Stimulated activated effector memory CD8-positive, alpha-beta T cell treated with anti-CD3 and anti-CD28 coated beads, Interleukin-12 subunit alpha, Interleukin-12 subunit beta, amount 100 ng/mL, for 72 hours (primary cell): ENCODE data around the gene DUS2.
"Not testable (repeated sequence)": the region's sequence is repeated elsewhere in the genome, so short reads cannot be mapped to it uniquely, and the experiment has no call there.

ENCODE experiments used
- ATAC-seq: fragments of 150-1000 bp; cut with Tn5 transposase; 2 replicates; pipeline ENCODE4 v1.10.0; 2021
- DNase-seq, 2 donors: peaks; one replicate each; pipeline ENCODE4 v3.0.0; 2021 to 2022; ENCODE audit warnings: low spot score in 2 of 2
- H3K27ac Mint-ChIP-seq: one replicate; pipeline ENCODE4 v1.8.0; 2022; ENCODE audit warnings: mild to moderate bottlenecking, mixed read lengths
- H3K36me3 Mint-ChIP-seq: one replicate; pipeline ENCODE4 v1.8.0; 2022; ENCODE audit warnings: mild to moderate bottlenecking, mixed read lengths
- H3K4me1 Mint-ChIP-seq: one replicate; pipeline ENCODE4 v1.8.0; 2022; ENCODE audit warnings: mixed read lengths
- H3K4me3 Mint-ChIP-seq: one replicate; pipeline ENCODE4 v1.8.0; 2022; ENCODE audit warnings: mild to moderate bottlenecking, mixed read lengths
- H3K9me3 Mint-ChIP-seq: one replicate; pipeline ENCODE4 v1.8.0; 2022; ENCODE audit warnings: mixed read lengths

DUS2 gene

DNA sequence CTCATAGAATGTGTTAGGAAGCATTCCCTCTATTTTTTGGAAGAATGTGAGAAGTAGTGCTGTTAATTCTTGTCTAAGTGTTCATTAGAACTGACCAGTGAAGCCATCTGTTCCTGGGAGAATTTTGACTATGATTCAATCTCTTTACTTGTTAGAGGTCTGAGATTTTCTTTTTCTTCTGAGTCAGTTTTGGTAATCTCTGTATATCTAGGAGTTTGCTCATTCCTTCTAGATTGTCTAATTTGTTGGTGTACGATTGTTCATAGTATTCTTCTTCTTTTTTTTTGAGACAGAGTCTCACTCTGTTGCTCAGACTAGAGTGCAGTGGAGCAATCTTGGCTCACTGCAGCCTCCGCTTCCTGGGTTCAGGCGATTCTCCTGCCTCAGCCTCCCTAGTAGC lies 82.5 kb downstream of the DUS2 start:
- peak overlapping the region; percentile 11 for H3K4me3 Mint-ChIP-seq

DNA sequence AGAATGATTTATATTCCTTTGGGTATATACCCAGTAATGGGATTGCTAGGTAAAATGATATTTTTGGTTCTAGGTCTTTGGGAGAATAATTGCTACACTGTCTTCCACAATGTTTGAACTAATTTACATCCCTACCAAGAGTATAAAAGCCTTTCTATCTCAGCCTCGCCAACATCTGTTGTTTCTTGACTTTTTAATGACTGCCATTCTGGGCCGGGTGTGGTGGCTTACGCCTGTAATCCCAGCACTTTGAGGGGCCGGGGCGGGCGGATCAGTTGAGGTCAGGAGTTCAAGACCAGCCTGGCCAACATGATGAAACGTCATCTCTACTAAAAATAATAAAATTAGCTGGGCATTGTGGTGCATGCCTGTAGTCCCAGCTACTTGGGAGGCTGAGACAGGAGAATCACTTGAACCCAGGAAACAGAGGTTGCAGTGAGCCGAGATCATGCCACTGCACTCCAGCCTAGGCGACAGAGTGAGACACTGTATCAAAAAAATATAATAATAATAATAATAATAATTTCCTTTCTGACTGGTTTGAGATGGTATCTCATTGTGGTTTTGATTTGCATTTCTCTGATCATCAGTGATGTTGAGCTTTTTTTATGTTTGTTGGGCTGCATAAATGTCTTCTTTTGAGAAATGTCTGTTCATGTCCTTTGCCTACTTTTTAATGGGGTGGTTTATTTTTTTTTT lies 84.3 kb downstream of the DUS2 start:
- Mint-ChIP-seq H3K9me3 (peaks cover 24% of the 10 kb centered on the region), H3K4me1 (peaks cover 95% of the 10 kb centered on the region), H3K4me3 (peak overlapping the region; percentile 23), H3K36me3 (peaks cover 56% of the 10 kb centered on the region), H3K27ac (peak overlapping the region; percentile 45)
- DNase-seq, ATAC-seq: not testable (repeated sequence)

More for the DNA sequence above, 82.5 kb downstream of the DUS2 start:
- Mint-ChIP-seq H3K4me1 (peaks cover 94% of the 10 kb centered on the region), H3K36me3 (peaks cover 65% of the 10 kb centered on the region), H3K9me3 (peaks cover 21% of the 10 kb centered on the region), H3K27ac (peak overlapping the region; percentile 68)
- no peak for DNase-seq
- ATAC-seq, result peak; percentile 81

GRCh38 chr16:68109156-68109555 lies 86.1 kb downstream of the DUS2 start:
- H3K27ac Mint-ChIP-seq, ATAC-seq, H3K4me3 Mint-ChIP-seq: not testable (repeated sequence)
- peak in 1 of 2 donors; percentile 13 for DNase-seq
- Mint-ChIP-seq H3K9me3 (peaks cover 24% of the 10 kb centered on the region), H3K36me3 (peaks cover 57% of the 10 kb centered on the region), H3K4me1 (peaks cover 93% of the 10 kb centered on the region)

DNA sequence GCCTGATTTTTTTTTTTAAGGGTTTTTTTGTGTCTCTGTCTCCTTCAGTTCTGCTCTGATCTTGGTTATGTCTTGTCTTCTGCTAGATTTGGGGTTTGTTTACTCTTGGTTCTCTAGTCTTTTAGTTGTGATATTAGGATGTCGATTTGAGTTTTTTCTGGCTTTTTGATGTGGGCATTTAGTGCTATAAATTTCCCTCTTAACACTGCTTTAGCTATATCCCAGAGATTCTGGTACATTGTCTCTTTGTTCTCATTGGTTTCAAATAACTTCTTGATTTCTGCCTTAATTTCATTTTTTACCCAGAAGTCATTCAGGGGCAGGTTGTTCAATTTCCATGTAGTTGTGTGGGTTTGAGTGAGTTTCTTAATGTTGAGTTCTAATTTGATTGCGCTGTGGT lies 87.5 kb downstream of the DUS2 start:
- not testable (repeated sequence) for H3K27ac Mint-ChIP-seq, ATAC-seq, DNase-seq
- Mint-ChIP-seq H3K36me3 (peaks cover 46% of the 10 kb centered on the region), H3K4me1 (peaks cover 92% of the 10 kb centered on the region), H3K4me3 (peak overlapping the region; percentile 20), H3K9me3 (peaks cover 22% of the 10 kb centered on the region)

- Mint-ChIP-seq H3K4me3 (no peak overlapping the region), H3K9me3 (peaks cover 22% of the 10 kb centered on the region), H3K4me1 (peaks cover 91% of the 10 kb centered on the region), H3K27ac (peak overlapping the region; percentile 16), H3K36me3 (peaks cover 42% of the 10 kb centered on the region)
- DNase-seq (no peak), ATAC-seq (no peak)
Observed at GRCh38 chr16:68111379-68111778, 88.3 kb downstream of the DUS2 start.

- Mint-ChIP-seq H3K4me3 (no peak overlapping the region), H3K27ac (peak overlapping the region; percentile 13), H3K4me1 (peaks cover 89% of the 10 kb centered on the region), H3K36me3 (peaks cover 32% of the 10 kb centered on the region), H3K9me3 (peaks cover 20% of the 10 kb centered on the region)
- DNase-seq (no peak), ATAC-seq (no peak)
Observed at GRCh38 chr16:68113059-68113761, 90.1 kb downstream of the DUS2 start.

GRCh38 chr16:68113765-68114240 lies 90.7 kb downstream of the DUS2 start:
- DNase-seq, result no peak
- H3K36me3 Mint-ChIP-seq, result peaks cover 26% of the 10 kb centered on the region
- peaks cover 15% of the 10 kb centered on the region for H3K9me3 Mint-ChIP-seq
- peaks cover 89% of the 10 kb centered on the region for H3K4me1 Mint-ChIP-seq
- ATAC-seq, result no peak
- H3K27ac Mint-ChIP-seq, result peak overlapping the region; percentile 13
- no peak overlapping the region for H3K4me3 Mint-ChIP-seq

GRCh38 chr16:68114939-68115338 lies 91.9 kb downstream of the DUS2 start:
- not testable (repeated sequence) for ATAC-seq, H3K4me3 Mint-ChIP-seq, H3K9me3 Mint-ChIP-seq, H3K27ac Mint-ChIP-seq, DNase-seq
- peaks cover 89% of the 10 kb centered on the region for H3K4me1 Mint-ChIP-seq
- H3K36me3 Mint-ChIP-seq, result peaks cover 25% of the 10 kb centered on the region

DNA sequence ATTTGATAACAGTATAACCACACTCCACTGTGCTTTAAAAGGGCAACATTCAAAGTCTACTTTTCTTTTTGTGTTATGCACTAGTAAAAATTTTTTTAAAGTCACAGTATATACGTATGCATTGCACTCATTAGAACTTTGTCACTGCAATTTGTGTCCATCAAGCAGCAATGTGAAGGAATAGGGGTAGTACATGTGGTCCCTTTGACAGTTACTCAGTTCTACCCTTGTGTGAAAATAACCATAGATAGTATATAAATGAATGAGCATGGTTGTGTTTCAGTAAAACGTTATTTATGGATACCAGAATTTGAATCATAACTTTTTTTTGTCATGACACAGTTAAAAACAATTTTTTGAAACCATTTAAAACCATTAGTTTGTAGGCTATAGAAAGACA lies 92.8 kb downstream of the DUS2 start:
- ATAC-seq, result peak; percentile 89
- peak overlapping the region; percentile 33 for H3K27ac Mint-ChIP-seq

GRCh38 chr16:68116256-68116867 lies 93.3 kb downstream of the DUS2 start:
- no peak overlapping the region for H3K4me3 Mint-ChIP-seq
- peaks cover under 1% of the 10 kb centered on the region for H3K9me3 Mint-ChIP-seq
- peaks cover 36% of the 10 kb centered on the region for H3K36me3 Mint-ChIP-seq
- H3K4me1 Mint-ChIP-seq, result peaks cover 85% of the 10 kb centered on the region
- ATAC-seq (peak; percentile 68), DNase-seq (no peak)
- no peak overlapping the region for H3K27ac Mint-ChIP-seq

More for the DNA sequence above, 92.8 kb downstream of the DUS2 start:
- Mint-ChIP-seq H3K36me3 (peaks cover 31% of the 10 kb centered on the region), H3K4me3 (peak overlapping the region; percentile 32), H3K9me3 (peaks cover 3% of the 10 kb centered on the region), H3K4me1 (peaks cover 90% of the 10 kb centered on the region)
- no peak for DNase-seq

- ATAC-seq (peak; percentile 80), DNase-seq (no peak)
- Mint-ChIP-seq H3K36me3 (peaks cover 44% of the 10 kb centered on the region), H3K4me1 (peaks cover 84% of the 10 kb centered on the region), H3K9me3 (no peaks in the 10 kb centered on the region), H3K4me3 (peak overlapping the region; percentile 42), H3K27ac (peak overlapping the region; percentile 80)
Observed at GRCh38 chr16:68117884-68118283, 94.8 kb downstream of the DUS2 start.

DNA sequence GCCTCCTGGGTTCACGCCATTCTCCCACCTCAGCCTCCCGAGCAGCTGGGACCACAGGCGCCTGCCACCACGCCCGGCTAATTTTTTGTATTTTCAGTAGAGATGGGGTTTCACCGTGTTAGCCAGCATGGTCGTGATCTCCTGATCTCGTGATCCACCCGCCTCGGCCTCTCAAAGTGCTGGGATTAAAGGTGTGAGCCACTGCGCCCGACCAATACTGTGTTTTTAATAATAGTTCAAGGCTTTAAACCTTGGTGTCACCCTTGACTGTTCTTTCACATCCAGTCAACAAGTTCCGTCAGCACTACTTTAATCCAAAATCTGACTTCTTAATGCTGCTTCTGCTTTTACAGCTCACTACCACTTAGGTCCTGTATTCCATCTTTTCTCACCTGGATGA lies 95.9 kb downstream of the DUS2 start:
- peaks cover 76% of the 10 kb centered on the region for H3K4me1 Mint-ChIP-seq
- H3K4me3 Mint-ChIP-seq, result peak overlapping the region; percentile 42
- H3K27ac Mint-ChIP-seq, result peak overlapping the region; percentile 63
- ATAC-seq, DNase-seq, H3K9me3 Mint-ChIP-seq: not testable (repeated sequence)
- H3K36me3 Mint-ChIP-seq, result peaks cover 53% of the 10 kb centered on the region

DNA sequence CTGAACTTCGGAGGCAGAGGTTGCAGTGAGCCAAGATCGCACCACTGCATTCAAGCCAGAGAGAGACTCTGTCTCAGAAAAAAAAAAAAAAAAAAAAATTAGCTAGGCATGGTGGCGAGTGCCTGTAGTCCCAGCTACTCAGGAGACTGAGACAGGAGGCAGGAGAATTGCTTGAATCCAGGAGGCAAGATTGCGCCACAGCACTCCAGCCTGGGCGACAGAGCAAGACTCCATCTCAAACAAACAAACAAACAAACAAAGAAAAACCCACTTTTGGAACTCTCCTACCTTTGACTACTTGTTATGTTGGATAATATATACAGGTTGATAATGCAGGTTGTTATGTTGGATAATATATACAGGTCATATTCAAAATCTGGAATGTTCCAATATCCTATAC lies 97.4 kb downstream of the DUS2 start:
- peaks cover 66% of the 10 kb centered on the region for H3K4me1 Mint-ChIP-seq
- H3K36me3 Mint-ChIP-seq, result peaks cover 68% of the 10 kb centered on the region
- not testable (repeated sequence) for H3K9me3 Mint-ChIP-seq, DNase-seq, ATAC-seq
- H3K4me3 Mint-ChIP-seq, result peak overlapping the region; percentile 42
- peak overlapping the region; percentile 63 for H3K27ac Mint-ChIP-seq

DNA sequence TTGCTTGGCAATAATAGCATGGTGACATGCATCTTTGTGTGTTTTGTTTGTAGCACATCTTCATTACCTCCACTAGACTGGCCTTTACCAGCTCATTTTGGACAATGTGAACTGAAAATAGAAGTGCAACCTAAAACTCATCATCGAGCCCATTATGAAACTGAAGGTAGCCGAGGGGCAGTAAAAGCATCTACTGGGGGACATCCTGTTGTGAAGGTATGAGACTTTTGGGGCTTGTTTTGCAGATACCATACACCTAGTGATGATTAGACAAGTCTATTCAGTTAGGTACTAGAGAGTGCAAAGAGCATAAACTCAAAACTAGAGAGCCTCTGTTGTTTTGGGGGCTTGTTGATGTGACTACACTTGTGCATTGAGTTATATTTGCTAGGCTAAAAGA lies 103.3 kb downstream of the DUS2 start:
- DNase-seq (no peak), ATAC-seq (peak; percentile 67)
- no peak overlapping the region for H3K4me3 Mint-ChIP-seq
- H3K4me1 Mint-ChIP-seq, result peaks cover 46% of the 10 kb centered on the region
- peak overlapping the region; percentile 67 for H3K27ac Mint-ChIP-seq
- H3K9me3 Mint-ChIP-seq, result no peaks in the 10 kb centered on the region
- H3K36me3 Mint-ChIP-seq, result peaks cover 94% of the 10 kb centered on the region

- H3K4me3 Mint-ChIP-seq, result no peak overlapping the region
- DNase-seq, result no peak
- H3K36me3 Mint-ChIP-seq, result peaks cover 96% of the 10 kb centered on the region
- H3K27ac Mint-ChIP-seq, result peak overlapping the region; percentile 86
- ATAC-seq, result no peak
- no peaks in the 10 kb centered on the region for H3K9me3 Mint-ChIP-seq
- H3K4me1 Mint-ChIP-seq, result peaks cover 49% of the 10 kb centered on the region
Observed at GRCh38 chr16:68128577-68129305, 105.7 kb downstream of the DUS2 start.
